Measurements from ENCODE around the gene KREMEN1. TPM values are rescaled to one million over a fixed set of nuclear protein-coding genes. Genes with fewer than 3 reads are reported as not detected.
A peak's percentile ranks its signal among the peaks of the same experiment; 100 is the strongest.

The KREMEN1 gene
- total and polyA plus RNA-seq, 9 of the 15 experiments (the other 6 are each of a cell fraction or from before 2014, with no cell fraction given): 0.69 to 11.5 (median 4.3) TPM

DNA sequence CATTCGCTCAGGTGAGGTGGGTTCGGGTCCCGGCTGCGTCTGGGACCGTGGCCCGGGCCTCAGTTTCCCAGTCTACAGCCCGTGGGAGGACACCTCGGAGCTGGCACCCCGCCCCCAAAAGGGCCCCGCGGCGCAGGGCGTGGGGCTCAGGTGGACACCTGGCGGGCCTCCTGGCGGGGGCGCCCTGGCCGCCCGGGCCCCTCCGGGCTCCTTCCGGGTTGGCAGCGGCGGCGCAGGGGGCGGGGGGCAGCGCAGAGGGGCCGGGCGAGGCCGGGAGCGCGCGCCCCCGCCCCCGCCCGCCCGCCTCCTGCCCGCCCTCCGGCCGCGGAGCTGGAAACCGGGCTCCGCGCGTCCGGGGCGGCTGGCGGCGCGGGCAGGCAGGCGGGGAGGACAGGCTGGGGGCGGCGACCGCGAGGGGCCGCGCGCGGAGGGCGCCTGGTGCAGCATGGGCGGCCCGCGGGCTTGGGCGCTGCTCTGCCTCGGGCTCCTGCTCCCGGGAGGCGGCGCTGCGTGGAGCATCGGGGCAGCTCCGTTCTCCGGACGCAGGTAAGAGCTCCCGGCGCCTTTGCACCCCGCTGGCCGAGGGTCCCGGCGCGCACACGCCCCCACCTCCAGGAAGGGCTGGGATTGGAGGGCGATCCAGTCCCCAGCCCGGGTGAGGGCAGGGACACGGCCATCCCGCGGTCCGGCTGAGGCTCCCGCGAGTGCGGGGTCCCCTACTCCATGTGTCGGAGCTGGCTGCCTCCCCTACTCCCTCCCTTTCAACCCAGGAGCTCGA is 132.9 kb downstream of the KREMEN1 start, which contains the start of gene EMID1 (continued):
- TF ChIP-seq E2F6 (IDR thresholded peaks at IDR 0.05; ENCODE audit: borderline replicate concordance in 1 of 2, extremely low read depth in 1 of 2, insufficient read depth in 1 of 2, insufficient read length in 1 of 2, low read depth in 1 of 2, low read length in 1 of 2, poor library complexity in 1 of 2, severe bottlenecking in 1 of 2) (peak in 1 of 2 experiments; percentile 33), DIDO1 (tag; IDR thresholded peaks at IDR 0.05; ENCODE audit: low read depth) (no peak), MAFG (tag; conservative IDR thresholded peaks at IDR 0.05) (no peak), CHD2 (IDR thresholded peaks at IDR 0.05; ENCODE audit: low read depth, low read length) (no peak), KAT7 (CRISPR knock-in tag; IDR thresholded peaks at IDR 0.05; ENCODE audit: borderline replicate concordance) (no peak; the same call in 1 of the 2 replicates), ATF6 (CRISPR knock-in tag; IDR thresholded peaks at IDR 0.05) (no peak), CCNT2 (IDR thresholded peaks at IDR 0.05; ENCODE audit: borderline replicate concordance, extremely low read depth, insufficient read length, low read depth, low read length) (peak; percentile 14), THAP7 (CRISPR knock-in tag; IDR thresholded peaks at IDR 0.05) (no peak), ARNT (IDR thresholded peaks at IDR 0.05) (no peak), ILK (tag; IDR thresholded peaks at IDR 0.05; ENCODE audit: borderline replicate concordance, low read depth) (no peak), ZNF778 (CRISPR knock-in tag; IDR thresholded peaks at IDR 0.05) (no peak), BRF2 (IDR thresholded peaks at IDR 0.05; ENCODE audit: borderline replicate concordance, insufficient read depth, insufficient read length) (no peak)
- TF ChIP-seq, protein P1, sequence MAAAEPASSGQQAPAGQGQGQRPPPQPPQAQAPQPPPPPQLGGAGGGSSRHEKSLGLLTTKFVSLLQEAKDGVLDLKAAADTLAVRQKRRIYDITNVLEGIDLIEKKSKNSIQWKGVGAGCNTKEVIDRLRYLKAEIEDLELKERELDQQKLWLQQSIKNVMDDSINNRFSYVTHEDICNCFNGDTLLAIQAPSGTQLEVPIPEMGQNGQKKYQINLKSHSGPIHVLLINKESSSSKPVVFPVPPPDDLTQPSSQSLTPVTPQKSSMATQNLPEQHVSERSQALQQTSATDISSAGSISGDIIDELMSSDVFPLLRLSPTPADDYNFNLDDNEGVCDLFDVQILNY (CRISPR knock-in tag; IDR thresholded peaks at IDR 0.05): no peak
- TF ChIP-seq, protein P2, sequence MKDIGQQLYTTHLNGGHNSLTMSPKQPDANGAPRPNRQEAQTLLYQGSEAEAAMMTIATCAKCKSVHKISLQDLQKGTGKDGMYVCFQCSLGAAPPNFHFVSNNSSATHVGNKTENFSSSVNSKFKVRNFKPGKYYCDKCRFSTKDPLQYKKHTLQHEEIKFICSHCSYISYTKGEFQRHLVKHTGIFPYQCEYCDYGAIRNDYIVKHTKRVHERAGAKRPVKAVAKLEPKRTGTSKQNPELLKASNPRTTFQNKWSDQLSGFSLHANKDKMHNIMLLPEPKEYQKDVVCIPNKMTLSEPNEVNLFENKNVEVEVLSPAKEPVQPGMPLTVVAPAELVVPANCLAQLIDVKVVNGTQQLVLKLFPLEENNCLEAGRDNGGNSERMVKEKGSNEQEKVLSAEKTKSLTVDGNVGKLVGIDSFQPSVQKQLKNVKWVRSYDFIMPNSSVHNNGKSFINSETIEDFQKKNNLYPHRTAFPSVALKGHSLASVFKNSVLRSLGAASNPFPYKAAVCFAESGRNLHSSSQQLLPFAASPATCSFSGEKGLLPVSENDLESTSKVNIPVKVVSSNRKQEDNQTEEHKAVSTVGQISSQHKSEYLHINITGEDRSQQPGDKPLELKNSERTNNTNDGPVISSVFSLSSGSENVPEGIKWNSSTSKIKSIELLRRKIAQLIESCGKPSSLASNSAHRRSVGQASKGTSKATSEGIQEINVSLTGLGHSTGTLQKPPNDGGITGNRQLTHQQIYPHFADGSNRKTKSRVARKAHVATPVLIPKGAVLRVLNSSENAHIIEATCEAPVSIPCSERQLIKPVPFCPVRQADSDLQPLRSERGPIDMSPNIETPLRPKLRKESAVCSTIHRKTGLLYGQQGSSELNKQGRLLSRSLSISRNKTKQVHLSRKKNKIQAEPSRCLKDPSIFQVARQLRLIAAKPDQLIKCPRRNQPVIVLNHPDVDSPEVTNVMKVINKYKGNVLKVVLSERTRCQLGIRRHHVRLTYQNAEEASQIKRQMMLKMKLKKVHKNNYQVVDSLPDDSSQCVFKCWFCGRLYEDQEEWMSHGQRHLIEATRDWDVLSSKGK (CRISPR knock-in tag; IDR thresholded peaks at IDR 0.05): no peak
